AG09309 (cell line): Measurements from ENCODE around the gene MAGEF1.
A peak's percentile ranks its signal among the peaks of the same experiment; 100 is the strongest.
"Not testable (repeated sequence)": the region's sequence is repeated elsewhere in the genome, so short reads cannot be mapped to it uniquely, and the experiment has no call there.

Experiments used
- DNase-seq: peaks from one replicate; pipeline ENCODE4 v3.0.0-alpha.2; 2010; ENCODE audit warnings: low read depth
- H3K4me3 ChIP-seq: 2 replicates; pipeline ENCODE4 v1.5.1; 2011; ENCODE audit warnings: mild to moderate bottlenecking, low read depth, low read length, moderate library complexity; ENCODE audit not compliant: control insufficient read depth
- CTCF ChIP-seq: IDR thresholded peaks from 2 replicates; pipeline ENCODE4 v1.5.1; 2011; ENCODE audit warnings: mild to moderate bottlenecking, low read depth, low read length, inconsistent platforms; ENCODE audit not compliant: insufficient read depth, control insufficient read depth; ENCODE audit errors: missing control alignments

Gene MAGEF1

GRCh38 chr3:184730924-184731323 is 19.1 kb upstream of the MAGEF1 start:
- TF ChIP-seq CTCF, result no peak
- H3K4me3 ChIP-seq, result no peak overlapping the region
- DNase-seq, result no peak

DNA sequence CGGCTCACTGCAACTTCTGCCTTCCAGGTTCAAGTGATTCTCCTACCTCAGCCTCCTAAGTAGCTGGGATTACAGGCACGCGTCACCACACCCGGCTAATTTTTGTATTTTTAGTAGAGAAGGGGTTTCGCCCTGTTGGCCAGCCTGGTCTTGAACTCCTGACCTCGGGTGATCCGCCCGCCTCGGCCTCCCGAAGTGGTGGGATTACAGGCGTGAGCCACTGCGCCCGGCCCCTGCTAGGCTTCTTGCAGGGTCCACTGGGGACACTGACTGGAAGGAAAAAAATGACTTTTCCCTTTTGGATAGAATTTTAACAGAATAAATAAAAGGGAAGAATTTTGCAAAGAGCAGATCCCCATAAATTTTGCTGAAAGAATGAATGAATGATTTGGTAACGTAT is 17.3 kb upstream of the MAGEF1 start:
- not testable (repeated sequence) for DNase-seq, H3K4me3 ChIP-seq

- no peak for TF ChIP-seq CTCF
- DNase-seq, result no peak
- no peak overlapping the region for H3K4me3 ChIP-seq
These were observed 16.2 kb upstream of the MAGEF1 start for GRCh38 chr3:184728010-184728527.

GRCh38 chr3:184727357-184728009 is 15.6 kb upstream of the MAGEF1 start:
- H3K4me3 ChIP-seq, result no peak overlapping the region
- peak; percentile 81 for TF ChIP-seq CTCF
- DNase-seq, result no peak

DNA sequence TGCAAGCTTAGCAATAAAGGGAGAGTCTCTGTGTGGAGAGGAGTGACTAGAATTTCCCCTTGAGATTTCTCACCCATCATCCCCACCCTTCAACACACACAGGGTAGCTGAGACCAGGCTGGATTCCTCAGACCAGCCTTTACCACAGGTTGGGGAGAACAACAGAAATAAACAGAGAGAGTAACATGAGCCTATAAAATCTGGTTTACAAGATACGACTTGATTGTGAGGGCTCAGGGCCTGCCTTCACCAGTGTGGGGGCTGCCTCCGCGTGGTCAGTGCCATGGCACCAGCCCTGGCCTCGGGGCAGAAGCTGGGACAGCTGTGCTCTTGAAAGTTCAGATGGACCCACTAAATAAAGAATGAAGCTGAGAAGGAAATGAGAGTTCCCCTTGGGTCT is 14.6 kb upstream of the MAGEF1 start:
- TF ChIP-seq CTCF, result no peak
- DNase-seq, result no peak
- no peak overlapping the region for H3K4me3 ChIP-seq

DNA sequence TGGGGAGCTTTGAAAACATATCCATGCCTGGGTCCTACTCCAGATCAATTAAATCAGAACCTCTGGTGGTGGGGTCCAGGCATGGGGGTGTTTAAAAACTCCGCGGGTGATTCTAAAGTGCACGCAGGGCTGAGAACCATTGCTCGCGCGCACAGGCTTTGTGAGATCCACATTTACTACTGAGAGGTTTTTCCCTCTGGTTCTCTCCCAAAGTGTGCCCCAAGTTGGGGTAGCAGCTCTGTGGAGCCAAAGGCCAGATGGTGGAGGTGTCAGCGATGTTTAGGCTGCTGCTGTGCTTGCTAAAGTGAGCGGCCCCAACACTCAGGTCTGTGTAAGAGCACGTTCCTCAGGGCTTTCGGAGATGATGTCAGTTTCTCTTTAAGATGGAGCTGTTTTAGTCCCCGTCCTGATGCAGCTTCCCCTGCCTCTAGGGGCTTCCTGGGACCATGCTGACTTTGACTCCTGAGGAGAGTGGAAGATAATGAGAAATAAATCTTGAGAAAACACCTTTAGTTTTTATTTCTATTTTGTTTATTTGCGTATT is 13.4 kb upstream of the MAGEF1 start:
- no peak for DNase-seq
- no peak for TF ChIP-seq CTCF
- H3K4me3 ChIP-seq, result no peak overlapping the region

GRCh38 chr3:184724699-184725098 is 12.8 kb upstream of the MAGEF1 start:
- no peak overlapping the region for H3K4me3 ChIP-seq
- DNase-seq, result no peak
- no peak for TF ChIP-seq CTCF
